Neural cell (in vitro differentiated cells): ENCODE results near the gene PTGR1. TPM values are rescaled to one million over a fixed set of nuclear protein-coding genes. Genes with fewer than 3 reads are reported as not detected.

Source experiments
- H2AFZ ChIP-seq: fragments of 200-600, 300-800 bp; sonication (generic), shearing (Covaris generic); 2 replicates; pipeline ENCODE4 v1.6.0; 2014; ENCODE audit warnings: low read depth, mild to moderate bottlenecking, antibody characterized with exemption, low read length, moderate library complexity
- H3F3A ChIP-seq: fragments of 200-600 bp; shearing (Covaris generic); 2 replicates; pipeline ENCODE4 v1.6.1; 2016; ENCODE audit warnings: mild to moderate bottlenecking, moderate library complexity, mixed read lengths, antibody characterized with exemption, low read length; ENCODE audit not compliant: insufficient read depth, poor library complexity, severe bottlenecking
- H3K27ac ChIP-seq: fragments of 200-600, 300-800 bp; sonication (generic), shearing (Covaris generic); 2 replicates; pipeline ENCODE4 v1.5.1; 2014; ENCODE audit warnings: mild to moderate bottlenecking, low read length, moderate library complexity
- H3K27me3 ChIP-seq: fragments of 300-800, 200-600 bp; sonication (generic), shearing (Covaris generic); 2 replicates; pipeline ENCODE4 v1.6.0; 2014; ENCODE audit warnings: mild to moderate bottlenecking, low read depth, low read length, moderate library complexity; ENCODE audit not compliant: insufficient read depth
- H3K36me3 ChIP-seq: fragments of 300-800, 200-600 bp; sonication (generic), shearing (Covaris generic); 2 replicates; pipeline ENCODE4 v1.5.1; 2014; ENCODE audit warnings: mild to moderate bottlenecking, antibody characterized with exemption, low read length, moderate library complexity; ENCODE audit not compliant: insufficient read depth
- H3K4me2 ChIP-seq: fragments of 300-800, 200-600 bp; sonication (generic), shearing (Covaris generic); 2 replicates; pipeline ENCODE4 v1.6.0; 2014; ENCODE audit warnings: mild to moderate bottlenecking, low read length
- H3K4me3 ChIP-seq: fragments of 300-800, 200-600 bp; sonication (generic), shearing (Covaris generic); 2 replicates; pipeline ENCODE4 v1.5.1; 2014; ENCODE audit warnings: mild to moderate bottlenecking, low read length, moderate library complexity
- H3K79me2 ChIP-seq: fragments of 200-600 bp; shearing (Covaris generic); replicated peaks from 2 replicates; pipeline ENCODE4 v1.6.0; 2014; ENCODE audit warnings: mild to moderate bottlenecking, low read length, moderate library complexity; ENCODE audit not compliant: insufficient read depth
- H3K9ac ChIP-seq: fragments of 300-800, 200-600 bp; sonication (generic), shearing (Covaris generic); 2 replicates; pipeline ENCODE4 v1.6.1; 2016; ENCODE audit warnings: mild to moderate bottlenecking, low read length, mixed read lengths
- H3K9me2 ChIP-seq: fragments of 200-600 bp; shearing (Covaris generic); 2 replicates; pipeline ENCODE4 v1.6.1; 2016; ENCODE audit warnings: mild to moderate bottlenecking, low read length, mixed read lengths; ENCODE audit not compliant: insufficient read depth
- H3K9me3 ChIP-seq: fragments of 200-600, 300-800 bp; sonication (generic), shearing (Covaris generic); 2 replicates; pipeline ENCODE4 v1.6.1; 2016; ENCODE audit warnings: mild to moderate bottlenecking, mixed run types, low read length, moderate library complexity, mixed read lengths
- H4K20me1 ChIP-seq: fragments of 200-600 bp; shearing (Covaris generic); 2 replicates; pipeline ENCODE4 v1.6.1; 2016; ENCODE audit warnings: mild to moderate bottlenecking, mixed run types; ENCODE audit not compliant: insufficient read depth
- EP300 ChIP-seq: fragments of 450-650 bp; conservative IDR thresholded peaks from 2 replicates; pipeline ENCODE4 v1.6.1; 2014; ENCODE audit warnings: antibody characterized with exemption, mild to moderate bottlenecking, moderate library complexity; ENCODE audit not compliant: poor library complexity, severe bottlenecking
- EZH2 ChIP-seq: fragments of 200-600, 300-800 bp; shearing (Covaris generic), sonication (generic); IDR thresholded peaks from 2 replicates; pipeline ENCODE4 v1.6.1; 2014; ENCODE audit warnings: antibody characterized with exemption, low read length, borderline replicate concordance, mild to moderate bottlenecking; ENCODE audit not compliant: insufficient read depth, poor library complexity, severe bottlenecking
- MXI1 ChIP-seq: fragments of 450-650 bp; conservative IDR thresholded peaks from 2 replicates; pipeline ENCODE4 v1.6.1; 2014; ENCODE audit warnings: antibody characterized with exemption, mild to moderate bottlenecking; ENCODE audit not compliant: poor library complexity, severe bottlenecking
- POLR2AphosphoS5 ChIP-seq: IDR thresholded peaks from 2 replicates; pipeline ENCODE4 v1.6.1; 2012
- RAD21 ChIP-seq: fragments of 450-650 bp; conservative IDR thresholded peaks from 2 replicates; pipeline ENCODE4 v1.6.1; 2014; ENCODE audit warnings: antibody characterized with exemption, mild to moderate bottlenecking, moderate library complexity
- REST ChIP-seq: IDR thresholded peaks from 2 replicates; pipeline ENCODE4 v1.6.1; 2012; ENCODE audit warnings: borderline replicate concordance
- SMC3 ChIP-seq: fragments of 450-650 bp; conservative IDR thresholded peaks from 2 replicates; pipeline ENCODE4 v1.6.1; 2014; ENCODE audit warnings: antibody characterized with exemption, mild to moderate bottlenecking, moderate library complexity; ENCODE audit not compliant: poor library complexity
- TAF1 ChIP-seq: IDR thresholded peaks from 2 replicates; pipeline ENCODE4 v1.6.1; 2012; ENCODE audit warnings: low read depth
- polyA plus RNA-seq: library from polyadenylated mRNA; depleted of rRNA; stranded (reverse); fragments of >200 nt; gene quantifications from 2 replicates; pipeline ENCODE4 v1.2.3, GENCODE V29; 2014
- TF ChIP-seq, protein P1 (sequence below): fragments of 450-650 bp; IDR thresholded peaks from 2 replicates; pipeline ENCODE4 v1.5.1; 2014; ENCODE audit warnings: antibody characterized with exemption, mild to moderate bottlenecking, moderate library complexity; ENCODE audit not compliant: poor library complexity, severe bottlenecking

Gene PTGR1
- polyA plus RNA-seq, 1 donor from 2014 or later: 6.6 TPM

DNA sequence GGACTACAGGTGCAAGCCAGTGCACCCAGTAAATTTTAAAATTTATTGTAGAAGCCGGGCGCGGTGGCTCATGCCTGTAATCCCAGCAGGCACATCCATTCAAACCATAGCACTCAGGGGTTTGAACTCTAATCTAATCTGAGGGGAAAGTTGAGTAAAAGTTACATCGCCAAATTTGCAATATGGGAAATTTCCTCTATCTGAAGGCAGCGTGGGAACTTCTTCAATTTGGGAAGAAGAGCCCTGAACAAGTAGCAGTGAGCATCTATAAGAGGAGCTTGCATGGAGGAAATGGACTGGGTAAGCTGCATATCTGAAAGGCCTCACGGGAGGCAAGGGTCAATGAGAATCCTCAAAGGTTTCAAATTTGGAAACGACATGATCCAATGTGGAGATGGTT lies 29.0 kb upstream of the PTGR1 start:
- Histone ChIP-seq H3K79me2 (peaks cover 18% of the 10 kb centered on the region), H2AFZ (no peak overlapping the region), H3K4me2 (no peak overlapping the region), H3K9me2 (no peaks in the 10 kb centered on the region), H4K20me1 (no peaks in the 10 kb centered on the region), H3K4me3 (no peak overlapping the region), H3K9ac (no peak overlapping the region), H3K27me3 (no peaks in the 10 kb centered on the region), H3F3A (no peaks in the 10 kb centered on the region), H3K9me3 (no peaks in the 10 kb centered on the region), H3K36me3 (no peaks in the 10 kb centered on the region), H3K27ac (no peak overlapping the region)
- TF ChIP-seq MXI1 (no peak), TAF1 (no peak), POLR2AphosphoS5 (no peak), RAD21 (no peak), EZH2 (no peak), SMC3 (no peak), EP300 (no peak), REST (no peak)
- TF ChIP-seq, protein P1, sequence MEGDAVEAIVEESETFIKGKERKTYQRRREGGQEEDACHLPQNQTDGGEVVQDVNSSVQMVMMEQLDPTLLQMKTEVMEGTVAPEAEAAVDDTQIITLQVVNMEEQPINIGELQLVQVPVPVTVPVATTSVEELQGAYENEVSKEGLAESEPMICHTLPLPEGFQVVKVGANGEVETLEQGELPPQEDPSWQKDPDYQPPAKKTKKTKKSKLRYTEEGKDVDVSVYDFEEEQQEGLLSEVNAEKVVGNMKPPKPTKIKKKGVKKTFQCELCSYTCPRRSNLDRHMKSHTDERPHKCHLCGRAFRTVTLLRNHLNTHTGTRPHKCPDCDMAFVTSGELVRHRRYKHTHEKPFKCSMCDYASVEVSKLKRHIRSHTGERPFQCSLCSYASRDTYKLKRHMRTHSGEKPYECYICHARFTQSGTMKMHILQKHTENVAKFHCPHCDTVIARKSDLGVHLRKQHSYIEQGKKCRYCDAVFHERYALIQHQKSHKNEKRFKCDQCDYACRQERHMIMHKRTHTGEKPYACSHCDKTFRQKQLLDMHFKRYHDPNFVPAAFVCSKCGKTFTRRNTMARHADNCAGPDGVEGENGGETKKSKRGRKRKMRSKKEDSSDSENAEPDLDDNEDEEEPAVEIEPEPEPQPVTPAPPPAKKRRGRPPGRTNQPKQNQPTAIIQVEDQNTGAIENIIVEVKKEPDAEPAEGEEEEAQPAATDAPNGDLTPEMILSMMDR: no peak

DNA sequence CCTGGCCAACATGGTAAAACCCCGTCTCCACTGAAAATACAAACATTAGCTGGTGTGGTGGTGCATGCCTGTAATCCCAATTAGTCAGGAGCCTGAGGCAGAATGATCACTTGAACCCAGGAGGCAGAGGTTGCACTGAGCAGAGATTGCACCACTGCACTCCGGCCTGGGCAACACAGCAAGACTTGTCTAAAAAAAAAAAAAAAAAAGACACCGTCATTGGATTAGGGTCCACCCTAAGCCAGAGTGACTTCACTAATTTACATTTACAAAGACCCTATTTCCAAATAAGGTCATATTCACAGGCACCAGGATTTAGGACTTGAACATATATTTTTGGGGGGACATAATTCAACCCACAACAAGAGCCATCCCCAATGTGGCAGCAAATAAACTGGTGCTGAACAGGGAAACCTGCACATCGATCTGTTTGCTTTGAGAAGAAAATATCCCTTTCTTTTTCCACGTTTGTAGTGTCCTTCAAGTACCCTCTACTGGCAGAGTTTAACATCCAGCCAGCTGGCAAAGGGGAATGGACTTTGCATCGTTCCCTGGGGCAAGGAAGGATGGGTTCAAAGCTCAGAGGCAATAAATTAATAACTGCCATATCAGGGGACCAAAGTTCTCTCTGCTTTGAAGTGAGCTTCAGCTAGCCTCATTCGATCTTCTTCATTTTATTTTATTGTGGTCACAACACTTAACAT lies 28.0 kb upstream of the PTGR1 start:
- H3K27me3 ChIP-seq: no peaks in the 10 kb centered on the region
- no peak overlapping the region for H3K4me2 ChIP-seq
- no peak overlapping the region for H3K9ac ChIP-seq
- peaks cover 8% of the 10 kb centered on the region for H3K79me2 ChIP-seq
- H3F3A ChIP-seq: no peaks in the 10 kb centered on the region
- H4K20me1 ChIP-seq: no peaks in the 10 kb centered on the region
- no peak overlapping the region for H2AFZ ChIP-seq
- H3K27ac ChIP-seq: no peak overlapping the region
- H3K9me2 ChIP-seq: no peaks in the 10 kb centered on the region
- no peak overlapping the region for H3K4me3 ChIP-seq
- H3K9me3 ChIP-seq: no peaks in the 10 kb centered on the region
- no peak for TF ChIP-seq EZH2
- TF ChIP-seq SMC3: no peak
- no peak for TF ChIP-seq MXI1
- TF ChIP-seq, protein P1: no peak
- TF ChIP-seq REST: no peak
- TF ChIP-seq TAF1: no peak
- TF ChIP-seq RAD21: no peak
- TF ChIP-seq POLR2AphosphoS5: no peak
- TF ChIP-seq EP300: no peak
- no peaks in the 10 kb centered on the region for H3K36me3 ChIP-seq
